Lung (tissue), 12 donors: Measurements from ENCODE around the gene CEP104. TPM values are rescaled to one million over a fixed set of nuclear protein-coding genes. Genes with fewer than 3 reads are reported as not detected.

Experiments used
- ATAC-seq: fragments of 200-7000 bp; cut with Tn5 transposase; one replicate; pipeline ENCODE4 v1.9.1; 2020; ENCODE audit warnings: moderate number of reproducible peaks; ENCODE audit not compliant: insufficient read depth, low FRiP score
- DNase-seq, 3 donors: peaks; one replicate each; pipeline ENCODE4 v3.0.0-alpha.2; 2013 to 2017
- H3K27ac ChIP-seq, 2 donors: one replicate each; pipeline ENCODE4 v1.5.1; 2013; ENCODE audit warnings: mild to moderate bottlenecking in 2 of 2, moderate library complexity in 2 of 2, control low read depth in 1 of 2, inconsistent platforms in 1 of 2, low read depth in 1 of 2, low read length in 1 of 2
- H3K27me3 ChIP-seq, 3 donors: one replicate each; pipeline ENCODE4 v1.5.1; 2013; ENCODE audit warnings: low read length in 2 of 3; ENCODE audit not compliant: control insufficient read depth in 3 of 3, insufficient read depth in 3 of 3
- H3K36me3 ChIP-seq, 4 donors: one replicate each; pipeline ENCODE4 v1.5.1; 2013; ENCODE audit warnings: low read length in 4 of 4, mild to moderate bottlenecking in 1 of 4, moderate library complexity in 1 of 4; ENCODE audit not compliant: control insufficient read depth in 4 of 4, insufficient read depth in 4 of 4
- H3K4me1 ChIP-seq, 5 donors: one replicate each; pipeline ENCODE4 v1.5.1; 2013; ENCODE audit warnings: low read length in 5 of 5, mild to moderate bottlenecking in 2 of 5, moderate library complexity in 1 of 5; ENCODE audit not compliant: control insufficient read depth in 5 of 5, insufficient read depth in 5 of 5
- H3K4me3 ChIP-seq: one replicate; pipeline ENCODE4 v1.5.1; 2013; ENCODE audit warnings: mild to moderate bottlenecking, control low read depth, moderate library complexity
- H3K9ac ChIP-seq, 2 donors: one replicate each; pipeline ENCODE4 v1.5.1; 2013; ENCODE audit warnings: low read length in 2 of 2, control low read depth in 1 of 2; ENCODE audit not compliant: insufficient read depth in 1 of 2
- H3K9me3 ChIP-seq, 4 donors: one replicate each; pipeline ENCODE4 v1.5.1; 2013; ENCODE audit warnings: low read length in 3 of 4, mild to moderate bottlenecking in 1 of 4, moderate library complexity in 1 of 4; ENCODE audit not compliant: control insufficient read depth in 4 of 4, insufficient read depth in 3 of 4
- WGBS, 2 donors: extraction: QIAGEN DNeasy Blood & Tissue Kit; methylation state at CpG; one replicate each; pipeline ENCODE4 v1.1.7; 2013; 5-methylcytosine and 5-hydroxymethylcytosine counted together
- polyA plus RNA-seq, 2 donors: library from polyadenylated mRNA; stranded (reverse); fragments of 200-250 nt; gene quantifications; one replicate each; pipeline ENCODE4 v1.2.1, GENCODE V29; 2013
- total RNA-seq, 2 donors: library from RNA; depleted of rRNA in 1 of 2; stranded (reverse); fragments of >200 nt in 1 of 2; gene quantifications; one replicate each; pipeline ENCODE4 v1.2.1, GENCODE V29; 2014 to 2021
- TF ChIP-seq, protein P1 (sequence below): IDR thresholded peaks from 2 replicates; pipeline ENCODE4 v1.5.1; 2012; ENCODE audit warnings: mild to moderate bottlenecking; ENCODE audit errors: control extremely low read depth, extremely low read depth
- donor health status: control.
- donor health status: control.
- donor health status: Bipolar disorder and iron deficiency.
- donor health status: healthy.
- donor health status: DM: yes; HTN: yes; CAD: no.

CEP104 gene
- total and polyA plus RNA-seq, 4 donors: 8.9 to 56.5 (median 25.5) TPM

GRCh38 chr1:3890389-3891328 is 33.6 kb upstream of the CEP104 start:
- Histone ChIP-seq H3K27me3 (no peaks in the 10 kb centered on the region), H3K9ac (no peak overlapping the region), H3K4me3 (no peak overlapping the region), H3K27ac (peak overlapping the region in 1 of 2 donors; percentile 72), H3K4me1 (peaks cover 0 to 7% (median 0%) of the 10 kb centered on the region in 5 donors), H3K9me3 (no peaks in the 10 kb centered on the region), H3K36me3 (peaks cover 10 to 40% (median 30%) of the 10 kb centered on the region in 4 donors)
- 60 to 74% methylated on average over 26 of the region's 26 CpGs for WGBS, 2 donors
- no peak for ATAC-seq
- TF ChIP-seq, protein P1, sequence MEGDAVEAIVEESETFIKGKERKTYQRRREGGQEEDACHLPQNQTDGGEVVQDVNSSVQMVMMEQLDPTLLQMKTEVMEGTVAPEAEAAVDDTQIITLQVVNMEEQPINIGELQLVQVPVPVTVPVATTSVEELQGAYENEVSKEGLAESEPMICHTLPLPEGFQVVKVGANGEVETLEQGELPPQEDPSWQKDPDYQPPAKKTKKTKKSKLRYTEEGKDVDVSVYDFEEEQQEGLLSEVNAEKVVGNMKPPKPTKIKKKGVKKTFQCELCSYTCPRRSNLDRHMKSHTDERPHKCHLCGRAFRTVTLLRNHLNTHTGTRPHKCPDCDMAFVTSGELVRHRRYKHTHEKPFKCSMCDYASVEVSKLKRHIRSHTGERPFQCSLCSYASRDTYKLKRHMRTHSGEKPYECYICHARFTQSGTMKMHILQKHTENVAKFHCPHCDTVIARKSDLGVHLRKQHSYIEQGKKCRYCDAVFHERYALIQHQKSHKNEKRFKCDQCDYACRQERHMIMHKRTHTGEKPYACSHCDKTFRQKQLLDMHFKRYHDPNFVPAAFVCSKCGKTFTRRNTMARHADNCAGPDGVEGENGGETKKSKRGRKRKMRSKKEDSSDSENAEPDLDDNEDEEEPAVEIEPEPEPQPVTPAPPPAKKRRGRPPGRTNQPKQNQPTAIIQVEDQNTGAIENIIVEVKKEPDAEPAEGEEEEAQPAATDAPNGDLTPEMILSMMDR: no peak
- DNase-seq: no peak

DNA sequence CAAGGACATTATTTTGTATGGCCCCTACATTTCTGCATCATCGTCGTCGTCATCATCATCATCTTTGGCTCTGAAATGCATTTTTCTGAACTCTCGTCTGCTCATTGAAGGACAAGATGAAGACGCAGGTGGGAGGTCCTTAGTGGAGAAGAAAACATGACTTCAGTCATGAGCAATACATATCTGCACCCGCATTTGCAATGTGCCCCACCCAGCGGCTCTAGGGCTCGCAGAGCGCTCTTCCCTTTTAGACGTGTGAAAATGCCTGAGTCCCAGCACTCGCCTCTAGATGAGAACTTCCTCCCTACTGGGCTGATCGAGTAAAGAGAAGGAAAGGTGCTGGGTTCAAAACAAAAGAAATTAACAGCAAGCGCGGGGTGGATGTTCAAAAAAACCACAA is 32.9 kb upstream of the CEP104 start:
- TF ChIP-seq, protein P1: no peak
- H3K36me3 ChIP-seq: peaks cover 12 to 39% (median 26%) of the 10 kb centered on the region in 4 donors

GRCh38 chr1:3888301-3888700 is 31.3 kb upstream of the CEP104 start:
- H3K9me3 ChIP-seq: no peaks in the 10 kb centered on the region
- TF ChIP-seq, protein P1: no peak
- WGBS, 2 donors: 92% methylated on average over 15 of the region's 15 CpGs
- peaks cover 0 to 3% (median 0%) of the 10 kb centered on the region in 5 donors for H3K4me1 ChIP-seq
- peaks cover 12 to 44% (median 31%) of the 10 kb centered on the region in 4 donors for H3K36me3 ChIP-seq
- ATAC-seq: no peak
- no peaks in the 10 kb centered on the region for H3K27me3 ChIP-seq
- no peak overlapping the region for H3K9ac ChIP-seq
- no peak overlapping the region for H3K27ac ChIP-seq
- DNase-seq: no peak
- no peak overlapping the region for H3K4me3 ChIP-seq

More for the DNA sequence above, 32.9 kb upstream of the CEP104 start:
- no peaks in the 10 kb centered on the region for H3K9me3 ChIP-seq
- DNase-seq (no peak), ATAC-seq (no peak)
- H3K27ac ChIP-seq: no peak overlapping the region
- H3K9ac ChIP-seq: no peak overlapping the region
- 79 to 86% methylated on average over 14 of the region's 14 CpGs for WGBS, 2 donors
- H3K27me3 ChIP-seq: no peaks in the 10 kb centered on the region
- H3K4me1 ChIP-seq: peaks cover 0 to 3% (median 0%) of the 10 kb centered on the region in 5 donors
- no peak overlapping the region for H3K4me3 ChIP-seq
